ENCODE measurements around the gene KBTBD12. TPM values are rescaled to one million over a fixed set of nuclear protein-coding genes. Genes with fewer than 3 reads are reported as not detected.

Gene KBTBD12
- total RNA-seq, 1 experiment from 2014 or later, result not detected

GRCh38 chr3:128009952-128010846, 95.2 kb downstream of the KBTBD12 start:
- Histone ChIP-seq H4K20me1 (ENCODE audit: insufficient read depth) (no peaks in the 10 kb centered on the region), H3K27ac (ENCODE audit: low read depth, low read length) (no peak overlapping the region), H3K9ac (ENCODE audit: low read length) (no peak overlapping the region), H3K4me1 (ENCODE audit: control insufficient read depth in 1 of 2, insufficient read depth in 2 of 2, low read length in 2 of 2) (peaks cover 4 to 9% of the 10 kb centered on the region in 2 experiments; a peak in 3 of 4 replicates), H3K4me2 (ENCODE audit: low read length) (no peak overlapping the region), H3K9me3 (ENCODE audit: control insufficient read depth in 1 of 2, insufficient read depth in 1 of 2, low read depth in 1 of 2, low read length in 2 of 2) (no peaks in the 10 kb centered on the region), H3K27me3 (ENCODE audit: insufficient read depth, low read length) (no peaks in the 10 kb centered on the region), H3K79me2 (ENCODE audit: insufficient read depth, low read length) (no peaks in the 10 kb centered on the region), H2AFZ (ENCODE audit: low read depth, low read length, poor library complexity, severe bottlenecking) (no peak overlapping the region), H3K9me2 (ENCODE audit: insufficient read depth) (no peaks in the 10 kb centered on the region), H3K4me3 (replicated peaks in 1 of 2; ENCODE audit: low read depth in 1 of 2, low read length in 2 of 2) (no peak overlapping the region), H3K36me3 (ENCODE audit: control insufficient read depth in 1 of 2, insufficient read depth in 2 of 2, low read length in 2 of 2) (no peaks in the 10 kb centered on the region)
- ChIA-PET RAD21 (ENCODE audit: low non-redundant PET in 1 of 2, low total read pairs in 2 of 2, uncharacterized antibody in 2 of 2, unreplicated experiment in 2 of 2) (no interaction called here), POLR2A (no interaction called here), CTCF (no interaction called here)
- intact Hi-C loops (cut with micrococcal nuclease), result no loop called here
- ATAC-seq, result no peak
- BruUV-seq (replicated peaks), result no TSS peak
- no peak for DNase-seq (ENCODE audit: low read depth, low spot score)
- TF ChIP-seq MAX (IDR thresholded peaks at IDR 0.05), result peak; percentile 12; the same call in 1 of the 2 replicates
- TF ChIP-seq ZNF274 (IDR thresholded peaks at IDR 0.05; ENCODE audit: low read depth, low read length), result no peak
- TF ChIP-seq CEBPB (IDR thresholded peaks at IDR 0.05; ENCODE audit: low read depth), result peak; percentile 95

- Histone ChIP-seq H3K79me2 (ENCODE audit: insufficient read depth, low read length) (no peaks in the 10 kb centered on the region), H3K9me2 (ENCODE audit: insufficient read depth) (no peaks in the 10 kb centered on the region), H2AFZ (ENCODE audit: low read depth, low read length, poor library complexity, severe bottlenecking) (peak overlapping the region; percentile 91), H3K9ac (ENCODE audit: low read length) (no peak overlapping the region), H3K4me1 (ENCODE audit: control insufficient read depth in 1 of 2, insufficient read depth in 2 of 2, low read length in 2 of 2) (peaks cover 4 to 9% of the 10 kb centered on the region in 2 experiments; a peak in 3 of 4 replicates), H3K9me3 (ENCODE audit: control insufficient read depth in 1 of 2, insufficient read depth in 1 of 2, low read depth in 1 of 2, low read length in 2 of 2) (no peaks in the 10 kb centered on the region), H4K20me1 (ENCODE audit: insufficient read depth) (no peaks in the 10 kb centered on the region), H3K4me3 (replicated peaks in 1 of 2; ENCODE audit: low read depth in 1 of 2, low read length in 2 of 2) (peak overlapping the region in 1 of 2 experiments; percentile 11; a peak in 1 of 4 replicates), H3K36me3 (ENCODE audit: control insufficient read depth in 1 of 2, insufficient read depth in 2 of 2, low read length in 2 of 2) (no peaks in the 10 kb centered on the region), H3K27ac (ENCODE audit: low read depth, low read length) (peak overlapping the region; percentile 35; the same call in 1 of the 2 replicates), H3K27me3 (ENCODE audit: insufficient read depth, low read length) (no peaks in the 10 kb centered on the region), H3K4me2 (ENCODE audit: low read length) (peak overlapping the region; percentile 43)
- CTCF ChIA-PET, result no interaction called here
- intact Hi-C loops (cut with micrococcal nuclease), result no loop called here
- POLR2A ChIA-PET, result no interaction called here
- peak; percentile 61 for DNase-seq (ENCODE audit: low read depth, low spot score)
- RAD21 ChIA-PET (ENCODE audit: low non-redundant PET in 1 of 2, low total read pairs in 2 of 2, uncharacterized antibody in 2 of 2, unreplicated experiment in 2 of 2), result no interaction called here
- ATAC-seq, result peak; percentile 99
- no TSS peak for BruUV-seq (replicated peaks)
- TF ChIP-seq ZNF274 (IDR thresholded peaks at IDR 0.05; ENCODE audit: low read depth, low read length) (no peak), SP1 (IDR thresholded peaks at IDR 0.05; ENCODE audit: low read depth) (no peak), REST (IDR thresholded peaks at IDR 0.05; ENCODE audit: low read depth) (no peak), ZBTB33 (IDR thresholded peaks at IDR 0.05; ENCODE audit: extremely low read depth, insufficient replicate concordance, low read length) (no peak), RAD21 (IDR thresholded peaks at IDR 0.05; ENCODE audit: low read depth) (peak; percentile 65), SRF (IDR thresholded peaks at IDR 0.05; ENCODE audit: low read depth) (no peak), MAX (IDR thresholded peaks at IDR 0.05) (0 out of 2 replicates have a peak, but pooled peaks have one; percentile 23), CEBPB (IDR thresholded peaks at IDR 0.05; ENCODE audit: low read depth) (no peak), EZH2 (IDR thresholded peaks at IDR 0.05) (no peak), CBX3 (IDR thresholded peaks at IDR 0.05; ENCODE audit: low read depth) (0 out of 2 replicates have a peak, but pooled peaks have one; percentile 13), SIN3A (IDR thresholded peaks at IDR 0.05; ENCODE audit: low read depth) (no peak), POLR2A (IDR thresholded peaks at IDR 0.05; ENCODE audit: borderline replicate concordance, extremely low read depth, insufficient read depth, insufficient read length) (no peak)
Observed at GRCh38 chr3:128011140-128011539, 96.1 kb downstream of the KBTBD12 start.

All from HCT116 (cell line).